Astrocyte (in vitro differentiated cells and primary cell): Measurements from ENCODE around the gene JAZF1. TPM values are rescaled to one million over a fixed set of nuclear protein-coding genes. Genes with fewer than 3 reads are reported as not detected.

Experiments
- DNase-seq: peaks from one replicate; pipeline ENCODE4 v3.0.0-alpha.2; 2010; ENCODE audit warnings: low read depth
- FAIRE-seq: peaks from 2 replicates; lab custom pipeline; 2011; peaks lifted over from hg19 to GRCh38; lab: Jason Lieb, UNC
- H2AFZ ChIP-seq: 2 replicates; pipeline ENCODE4 v1.6.0; 2012; ENCODE audit warnings: low read depth, low read length, inconsistent platforms
- H3K27ac ChIP-seq: 2 replicates; pipeline ENCODE4 v1.5.1; 2011; ENCODE audit warnings: low read depth, low read length, inconsistent platforms
- H3K27me3 ChIP-seq: 2 replicates; pipeline ENCODE4 v1.6.0; 2011; ENCODE audit warnings: low read length, inconsistent platforms; ENCODE audit not compliant: insufficient read depth
- H3K36me3 ChIP-seq: 2 replicates; pipeline ENCODE4 v1.5.1; 2011; ENCODE audit warnings: low read length, inconsistent platforms; ENCODE audit not compliant: insufficient read depth
- H3K4me1 ChIP-seq: 2 replicates; pipeline ENCODE4 v1.5.1; 2011; ENCODE audit warnings: low read length, inconsistent platforms; ENCODE audit not compliant: insufficient read depth
- H3K4me2 ChIP-seq: 2 replicates; pipeline ENCODE4 v1.6.0; 2012; ENCODE audit warnings: low read length, inconsistent platforms
- H3K4me3 ChIP-seq: 2 replicates; pipeline ENCODE4 v1.5.1; 2011; ENCODE audit warnings: low read depth, mild to moderate bottlenecking, low read length, inconsistent platforms; ENCODE audit not compliant: insufficient read depth
- H3K79me2 ChIP-seq: 2 replicates; pipeline ENCODE4 v1.6.0; 2012; ENCODE audit warnings: mild to moderate bottlenecking, low read length, inconsistent platforms; ENCODE audit not compliant: insufficient read depth
- H3K9ac ChIP-seq: 2 replicates; pipeline ENCODE4 v1.6.0; 2012; ENCODE audit warnings: mild to moderate bottlenecking, low read length, inconsistent platforms
- H3K9me3 ChIP-seq: 2 replicates; pipeline ENCODE4 v1.5.1; 2012; ENCODE audit warnings: low read depth, mild to moderate bottlenecking, low read length, inconsistent platforms; ENCODE audit not compliant: insufficient read depth
- H4K20me1 ChIP-seq: 2 replicates; pipeline ENCODE4 v1.6.0; 2012; ENCODE audit warnings: low read length, inconsistent platforms; ENCODE audit not compliant: insufficient read depth
- H3K27ac Mint-ChIP-seq: one replicate; pipeline ENCODE4 v1.8.0; 2021; ENCODE audit warnings: mild to moderate bottlenecking, mixed read lengths; ENCODE audit not compliant: unreplicated experiment
- H3K27me3 Mint-ChIP-seq: one replicate; pipeline ENCODE4 v1.8.0; 2021; ENCODE audit warnings: low read depth, mixed read lengths; ENCODE audit not compliant: unreplicated experiment
- H3K36me3 Mint-ChIP-seq: one replicate; pipeline ENCODE4 v1.8.0; 2021; ENCODE audit warnings: low read depth, mixed read lengths; ENCODE audit not compliant: unreplicated experiment
- H3K4me1 Mint-ChIP-seq: one replicate; pipeline ENCODE4 v1.8.0; 2021; ENCODE audit warnings: low read depth, mixed read lengths; ENCODE audit not compliant: unreplicated experiment
- H3K4me3 Mint-ChIP-seq: one replicate; pipeline ENCODE4 v1.8.0; 2021; ENCODE audit warnings: mild to moderate bottlenecking, moderate library complexity, mixed read lengths; ENCODE audit not compliant: unreplicated experiment
- H3K9me3 Mint-ChIP-seq: one replicate; pipeline ENCODE4 v1.8.0; 2021; ENCODE audit warnings: mild to moderate bottlenecking, mixed read lengths; ENCODE audit not compliant: unreplicated experiment
- EZH2 ChIP-seq: IDR thresholded peaks from 2 replicates; pipeline ENCODE4 v1.6.1; 2012; ENCODE audit warnings: mild to moderate bottlenecking, low read length, inconsistent platforms; ENCODE audit not compliant: insufficient read depth
- total RNA-seq: library from RNA; stranded (reverse); gene quantifications from 2 replicates; pipeline ENCODE4 v1.2.1, GENCODE V29; 2021
- TF ChIP-seq, protein P1 (sequence below): IDR thresholded peaks from 2 replicates; pipeline ENCODE4 v1.5.1; 2011; ENCODE audit warnings: low read depth, mild to moderate bottlenecking, inconsistent platforms, low read length, moderate library complexity; ENCODE audit not compliant: insufficient read depth

JAZF1 gene
- total RNA-seq, 1 donor from 2014 or later = 20.1 TPM

DNA sequence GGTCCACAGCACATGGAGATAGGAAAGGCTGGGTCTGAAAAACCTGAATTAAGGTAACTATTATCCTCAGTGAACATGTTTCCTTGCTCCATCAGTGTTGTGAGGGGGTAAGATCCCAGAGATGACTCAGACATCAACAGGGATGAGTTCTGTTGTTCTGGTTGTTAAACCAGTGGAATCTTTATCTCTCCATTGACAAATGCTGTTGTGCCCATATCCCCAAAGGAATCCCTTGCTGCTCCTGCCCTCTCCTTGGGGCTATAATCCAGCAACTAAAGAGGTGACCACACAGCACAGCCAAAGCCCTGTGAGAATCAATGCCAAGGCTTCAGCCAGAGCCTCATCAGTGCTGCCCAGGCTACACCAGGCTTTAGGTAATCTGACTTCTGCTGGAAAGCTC lies 113.4 kb downstream of the JAZF1 start:
- H3K4me1 ChIP-seq = peaks cover 6% of the 10 kb centered on the region
- peaks cover 5% of the 10 kb centered on the region for H3K79me2 ChIP-seq
- no peaks in the 10 kb centered on the region for H3K36me3 ChIP-seq
- H3K27me3 ChIP-seq = no peaks in the 10 kb centered on the region
- Mint-ChIP-seq H3K9me3 (no peaks in the 10 kb centered on the region), H3K36me3 (peaks cover 5% of the 10 kb centered on the region), H3K4me3 (no peak overlapping the region), H3K27ac (no peak overlapping the region), H3K27me3 (no peaks in the 10 kb centered on the region), H3K4me1 (peaks cover 25% of the 10 kb centered on the region)
- no peak overlapping the region for H2AFZ ChIP-seq
- H3K9me3 ChIP-seq = no peaks in the 10 kb centered on the region
- H3K27ac ChIP-seq = no peak overlapping the region
- peaks cover 53% of the 10 kb centered on the region for H4K20me1 ChIP-seq
- H3K4me3 ChIP-seq = no peak overlapping the region
- H3K9ac ChIP-seq = no peak overlapping the region
- FAIRE-seq (no peak), DNase-seq (no peak)
- no peak overlapping the region for H3K4me2 ChIP-seq
- no peak for TF ChIP-seq EZH2
- TF ChIP-seq, protein P1, sequence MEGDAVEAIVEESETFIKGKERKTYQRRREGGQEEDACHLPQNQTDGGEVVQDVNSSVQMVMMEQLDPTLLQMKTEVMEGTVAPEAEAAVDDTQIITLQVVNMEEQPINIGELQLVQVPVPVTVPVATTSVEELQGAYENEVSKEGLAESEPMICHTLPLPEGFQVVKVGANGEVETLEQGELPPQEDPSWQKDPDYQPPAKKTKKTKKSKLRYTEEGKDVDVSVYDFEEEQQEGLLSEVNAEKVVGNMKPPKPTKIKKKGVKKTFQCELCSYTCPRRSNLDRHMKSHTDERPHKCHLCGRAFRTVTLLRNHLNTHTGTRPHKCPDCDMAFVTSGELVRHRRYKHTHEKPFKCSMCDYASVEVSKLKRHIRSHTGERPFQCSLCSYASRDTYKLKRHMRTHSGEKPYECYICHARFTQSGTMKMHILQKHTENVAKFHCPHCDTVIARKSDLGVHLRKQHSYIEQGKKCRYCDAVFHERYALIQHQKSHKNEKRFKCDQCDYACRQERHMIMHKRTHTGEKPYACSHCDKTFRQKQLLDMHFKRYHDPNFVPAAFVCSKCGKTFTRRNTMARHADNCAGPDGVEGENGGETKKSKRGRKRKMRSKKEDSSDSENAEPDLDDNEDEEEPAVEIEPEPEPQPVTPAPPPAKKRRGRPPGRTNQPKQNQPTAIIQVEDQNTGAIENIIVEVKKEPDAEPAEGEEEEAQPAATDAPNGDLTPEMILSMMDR = no peak

DNA sequence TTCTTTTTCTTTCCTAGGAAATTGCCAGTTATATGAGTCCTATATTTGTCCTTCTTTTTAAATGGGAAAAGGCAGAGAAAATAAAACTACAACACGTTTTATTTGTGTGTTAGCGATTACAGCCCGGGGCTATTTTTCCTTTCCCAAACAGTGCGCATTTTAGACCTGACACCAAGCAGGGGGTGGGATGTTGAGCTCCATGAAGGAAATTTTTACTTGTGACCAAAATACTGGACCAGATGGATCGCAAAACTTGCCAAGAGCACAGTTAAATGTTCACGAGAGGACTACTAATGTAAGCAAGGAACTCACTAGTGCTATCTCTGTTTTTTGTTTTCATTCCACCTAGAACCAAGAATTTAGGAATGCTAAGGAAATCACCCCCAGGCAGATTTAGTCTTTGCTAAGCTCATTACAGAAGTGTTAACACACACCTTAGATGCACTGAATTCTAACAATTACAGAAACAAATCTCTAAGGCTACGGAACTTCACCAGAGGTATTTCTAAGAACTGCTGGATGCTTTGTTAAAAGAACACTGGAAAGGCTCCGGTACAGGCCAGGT lies 114.8 kb downstream of the JAZF1 start:
- Histone ChIP-seq H3K9me3 (no peaks in the 10 kb centered on the region), H3K4me3 (no peak overlapping the region), H3K4me1 (peaks cover 8% of the 10 kb centered on the region), H2AFZ (no peak overlapping the region), H4K20me1 (peaks cover 48% of the 10 kb centered on the region), H3K9ac (no peak overlapping the region), H3K27me3 (no peaks in the 10 kb centered on the region), H3K36me3 (no peaks in the 10 kb centered on the region), H3K79me2 (peaks cover 4% of the 10 kb centered on the region), H3K4me2 (no peak overlapping the region), H3K27ac (no peak overlapping the region)
- Mint-ChIP-seq H3K4me3 (no peak overlapping the region), H3K4me1 (peaks cover 35% of the 10 kb centered on the region), H3K27ac (no peak overlapping the region), H3K9me3 (no peaks in the 10 kb centered on the region), H3K36me3 (peaks cover 5% of the 10 kb centered on the region), H3K27me3 (no peaks in the 10 kb centered on the region)
- FAIRE-seq = no peak
- TF ChIP-seq EZH2 = no peak
- TF ChIP-seq, protein P1 = no peak
- DNase-seq = no peak

DNA sequence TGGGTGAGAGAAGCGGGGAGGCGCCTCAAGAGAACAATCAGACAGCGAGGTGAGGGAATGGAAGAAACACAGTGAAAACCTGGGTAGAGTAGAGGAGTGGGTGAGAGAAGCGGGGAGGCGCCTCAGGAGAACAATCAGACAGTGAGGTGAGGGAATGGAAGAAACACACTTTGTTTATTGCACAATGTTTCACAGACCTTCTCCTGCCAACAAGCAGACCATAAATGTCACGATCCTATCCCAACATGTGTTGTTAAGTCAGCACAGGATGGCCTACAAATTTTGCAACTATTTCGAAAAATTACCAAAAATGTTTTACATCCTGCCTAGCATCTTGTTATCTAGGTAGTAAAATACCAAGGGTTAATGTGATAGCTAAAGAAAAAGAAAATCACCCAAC lies 115.3 kb downstream of the JAZF1 start:
- Histone ChIP-seq H3K36me3 (no peaks in the 10 kb centered on the region), H3K27ac (no peak overlapping the region), H2AFZ (no peak overlapping the region), H3K27me3 (no peaks in the 10 kb centered on the region), H3K9ac (no peak overlapping the region), H3K4me1 (peaks cover 8% of the 10 kb centered on the region), H4K20me1 (peaks cover 43% of the 10 kb centered on the region), H3K79me2 (no peaks in the 10 kb centered on the region), H3K9me3 (no peaks in the 10 kb centered on the region), H3K4me2 (no peak overlapping the region), H3K4me3 (no peak overlapping the region)
- FAIRE-seq (no peak), DNase-seq (no peak)
- Mint-ChIP-seq H3K4me3 (no peak overlapping the region), H3K9me3 (no peaks in the 10 kb centered on the region), H3K4me1 (peaks cover 37% of the 10 kb centered on the region), H3K27me3 (no peaks in the 10 kb centered on the region), H3K36me3 (peaks cover 5% of the 10 kb centered on the region), H3K27ac (no peak overlapping the region)
- TF ChIP-seq EZH2 = no peak
- TF ChIP-seq, protein P1 = no peak
